ENCODE data around the gene UGT1A8.

GRCh38 chr2:233773854-233774253 is 156.4 kb downstream of the UGT1A8 start:
- no peak for TF ChIP-seq EZH2phosphoT487 (IDR thresholded peaks at IDR 0.05; ENCODE audit: unreplicated experiment)
- no peak for TF ChIP-seq REST (IDR thresholded peaks at IDR 0.05; ENCODE audit: unreplicated experiment)
- no peak for TF ChIP-seq CTCF (conservative IDR thresholded peaks at IDR 0.05; ENCODE audit: low read depth in 2 of 2)
- no peak for TF ChIP-seq POLR2AphosphoS5 (IDR thresholded peaks at IDR 0.05; ENCODE audit: low read depth)
